HepG2 (cell line): Measurements from ENCODE around the gene CAMK2G. TPM values are rescaled to one million over a fixed set of nuclear protein-coding genes. Genes with fewer than 3 reads are reported as not detected.

Source experiments
- CCDC6 ChIP-seq: sonication (generic); formaldehyde crosslinking; IDR thresholded peaks from 2 replicates; pipeline ENCODE4 v1.8.1; 2022; ENCODE audit warnings: mild to moderate bottlenecking, missing genetic modification reagents, moderate library complexity
- CENPT ChIP-seq: sonication (generic); formaldehyde crosslinking; IDR thresholded peaks from 2 replicates; pipeline ENCODE4 v1.8.0; 2022; ENCODE audit warnings: low read depth, mild to moderate bottlenecking, moderate library complexity, missing genetic modification reagents
- KDM2A ChIP-seq: sonication (generic); formaldehyde crosslinking; IDR thresholded peaks from 2 replicates; pipeline ENCODE4 v1.4.0; 2020; ENCODE audit warnings: low read depth, missing genetic modification reagents, borderline replicate concordance
- KDM5A ChIP-seq: fragments of 200-600 bp; sonication (generic); IDR thresholded peaks from 2 replicates; pipeline ENCODE4 v1.7.0; 2018; ENCODE audit warnings: antibody characterized with exemption, mild to moderate bottlenecking, low read length, borderline replicate concordance
- POGK ChIP-seq: sonication (generic); formaldehyde crosslinking; conservative IDR thresholded peaks from 2 replicates; pipeline ENCODE4 v1.8.0; 2022; ENCODE audit warnings: mild to moderate bottlenecking, moderate library complexity, missing genetic modification reagents
- RBFOX2 ChIP-seq: fragments of 200-400 bp; formaldehyde crosslinking; IDR thresholded peaks from 2 replicates; pipeline ENCODE4 v1.6.1; 2017; ENCODE audit warnings: low read depth, mild to moderate bottlenecking, low read length
- SAFB2 ChIP-seq: sonication (generic); formaldehyde crosslinking; IDR thresholded peaks from 2 replicates; pipeline ENCODE4 v1.5.1; 2020; ENCODE audit warnings: missing genetic modification reagents, low read depth, mild to moderate bottlenecking, borderline replicate concordance
- SNAPC2 ChIP-seq: sonication (generic); formaldehyde crosslinking; IDR thresholded peaks from 2 replicates; pipeline ENCODE4 v1.8.1; 2022; ENCODE audit warnings: mild to moderate bottlenecking, missing genetic modification reagents
- TRIM22 ChIP-seq: fragments of 450-650 bp; IDR thresholded peaks from 2 replicates; pipeline ENCODE4 v1.6.1; 2017
- ZNF264 ChIP-seq: sonication (generic); formaldehyde crosslinking; IDR thresholded peaks from 2 replicates; pipeline ENCODE4 v1.4.0; 2020; ENCODE audit warnings: missing genetic modification reagents
- ZNF317 ChIP-seq: sonication (generic); formaldehyde crosslinking; IDR thresholded peaks from 2 replicates; pipeline ENCODE4 v1.5.0; 2020; ENCODE audit warnings: mild to moderate bottlenecking, missing genetic modification reagents
- ZNF33A ChIP-seq: sonication (generic); formaldehyde crosslinking; IDR thresholded peaks from 2 replicates; pipeline ENCODE4 v1.5.1; 2020; ENCODE audit warnings: missing genetic modification reagents, mild to moderate bottlenecking, moderate library complexity, borderline replicate concordance
- ZNF44 ChIP-seq: sonication (generic); formaldehyde crosslinking; IDR thresholded peaks from 2 replicates; pipeline ENCODE4 v1.5.1; 2020; ENCODE audit warnings: mild to moderate bottlenecking, missing genetic modification reagents
- ZNF543 ChIP-seq: sonication (generic); formaldehyde crosslinking; IDR thresholded peaks from 2 replicates; pipeline ENCODE4 v1.4.0; 2020; ENCODE audit warnings: mild to moderate bottlenecking, missing genetic modification reagents
- ZNF704 ChIP-seq: sonication (generic); formaldehyde crosslinking; IDR thresholded peaks from 2 replicates; pipeline ENCODE4 v1.8.1; 2023; ENCODE audit warnings: mild to moderate bottlenecking, inconsistent platforms, moderate library complexity, missing genetic modification reagents, borderline replicate concordance
- ZNF770 ChIP-seq: sonication (generic); formaldehyde crosslinking; IDR thresholded peaks from 2 replicates; pipeline ENCODE4 v1.5.0; 2020; ENCODE audit warnings: mild to moderate bottlenecking, missing genetic modification reagents
- ZNF777 ChIP-seq: sonication (generic); formaldehyde crosslinking; IDR thresholded peaks from 2 replicates; pipeline ENCODE4 v1.4.0; 2020; ENCODE audit warnings: missing genetic modification reagents
- ZNF800 ChIP-seq: sonication (generic); formaldehyde crosslinking; IDR thresholded peaks from 2 replicates; pipeline ENCODE4 v1.4.0; 2020; ENCODE audit warnings: missing genetic modification reagents
- ZNF83 ChIP-seq: sonication (generic); formaldehyde crosslinking; IDR thresholded peaks from 2 replicates; pipeline ENCODE4 v1.4.0; 2020; ENCODE audit warnings: missing genetic modification reagents, mild to moderate bottlenecking, borderline replicate concordance
- polyA plus RNA-seq, 8 experiments: library from polyadenylated mRNA; depleted of rRNA in 3 of 8; stranded (reverse) in 7 of 8; unstranded in 1 of 8; fragments of >200 nt; fragmentation: Illumina TruSeq in 4 of 8; extraction: Trizol in 4 of 8; gene quantifications; 2 replicates each; pipeline versions ENCODE4 v1.2.1 to v1.2.3, GENCODE V29; 2011 to 2016; ENCODE audit warnings: low read depth in 4 of 8, missing spikeins in 1 of 8, mixed read lengths in 1 of 8; ENCODE audit not compliant: insufficient read depth in 1 of 8
- total RNA-seq, 5 experiments: library from RNA; depleted of rRNA; stranded (reverse); fragments of >200 nt; fragmentation: Illumina TruSeq; extraction: Trizol; gene quantifications; 2 replicates each; pipeline ENCODE4 v1.2.3, GENCODE V29; 2016; ENCODE audit warnings: low read depth in 1 of 5

Gene CAMK2G
- total and polyA plus RNA-seq, 2 of the 13 experiments (the other 11 are each of a cell fraction or from before 2014, with no cell fraction given): 15.9 to 18.8 TPM

DNA sequence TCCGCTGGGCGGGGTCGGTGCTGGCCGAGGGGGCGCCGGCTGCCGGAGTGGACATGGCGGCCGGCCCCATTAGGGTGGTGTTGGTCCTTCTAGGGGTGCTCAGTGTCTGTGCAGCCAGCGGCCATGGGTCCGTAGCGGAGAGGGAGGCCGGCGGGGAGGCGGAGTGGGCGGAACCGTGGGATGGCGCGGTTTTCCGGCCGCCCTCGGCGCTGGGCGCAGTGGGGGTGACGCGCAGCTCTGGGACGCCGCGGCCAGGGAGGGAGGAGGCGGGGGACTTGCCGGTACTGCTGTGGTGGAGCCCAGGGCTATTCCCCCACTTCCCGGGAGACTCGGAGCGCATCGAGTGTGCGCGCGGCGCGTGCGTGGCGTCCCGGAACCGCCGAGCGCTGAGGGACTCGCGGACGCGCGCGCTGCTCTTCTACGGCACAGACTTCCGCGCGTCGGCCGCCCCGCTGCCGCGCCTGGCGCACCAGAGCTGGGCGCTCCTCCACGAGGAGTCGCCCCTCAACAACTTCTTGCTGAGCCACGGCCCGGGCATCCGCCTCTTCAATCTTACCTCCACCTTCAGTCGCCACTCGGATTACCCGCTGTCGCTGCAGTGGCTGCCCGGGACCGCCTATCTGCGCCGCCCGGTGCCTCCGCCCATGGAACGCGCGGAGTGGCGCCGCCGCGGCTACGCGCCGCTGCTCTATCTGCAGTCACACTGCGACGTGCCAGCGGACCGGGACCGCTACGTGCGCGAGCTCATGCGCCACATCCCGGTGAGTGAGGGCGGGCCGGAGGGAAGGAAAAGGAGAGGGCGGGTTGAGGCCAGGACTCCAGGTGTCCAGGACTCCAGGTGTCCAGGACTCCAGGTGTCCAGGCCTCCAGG, 101.8 kb downstream of the CAMK2G start (continued):
- no peak for TF ChIP-seq ZNF83 (CRISPR knock-in tag)
- TF ChIP-seq ZNF44: 0 out of 2 replicates have a peak, but pooled peaks have one; percentile 50
- peak; percentile 95 for TF ChIP-seq KDM2A (CRISPR knock-in tag)
- TF ChIP-seq TRIM22: no peak
- 0 out of 2 replicates have a peak, but pooled peaks have one; percentile 18 for TF ChIP-seq CCDC6 (CRISPR knock-in tag)
- TF ChIP-seq RBFOX2: peak; percentile 87
- 0 out of 2 replicates have a peak, but pooled peaks have one; percentile 44 for TF ChIP-seq ZNF704 (CRISPR knock-in tag)
- TF ChIP-seq POGK (CRISPR knock-in tag): no peak
- 0 out of 2 replicates have a peak, but pooled peaks have one; percentile 18 for TF ChIP-seq KDM5A
- TF ChIP-seq ZNF800 (CRISPR knock-in tag): peak; percentile 93
- 0 out of 2 replicates have a peak, but pooled peaks have one; percentile 12 for TF ChIP-seq SNAPC2
- TF ChIP-seq ZNF317: peak; percentile 37; the same call in 1 of the 2 replicates
- TF ChIP-seq ZNF264 (CRISPR knock-in tag): no peak
- TF ChIP-seq ZNF770 (CRISPR knock-in tag): peak; percentile 60
- no peak; the same call in 1 of the 2 replicates for TF ChIP-seq ZNF777 (CRISPR knock-in tag)
- peak; percentile 55; the same call in 1 of the 2 replicates for TF ChIP-seq ZNF543 (CRISPR knock-in tag)
- no peak for TF ChIP-seq ZNF33A (CRISPR knock-in tag)
- TF ChIP-seq SAFB2 (CRISPR knock-in tag): peak; percentile 74; the same call in 1 of the 2 replicates
- 0 out of 2 replicates have a peak, but pooled peaks have one; percentile 24 for TF ChIP-seq CENPT (CRISPR knock-in tag)
